SW480 (cell line): ENCODE results near the gene SLFN11.
"Not testable (repeated sequence)": the region's sequence is repeated elsewhere in the genome, so short reads cannot be mapped to it uniquely, and the experiment has no call there.

Experiments used
- DNase-seq: peaks from one replicate; pipeline ENCODE4 v3.0.0-alpha.2; 2016; ENCODE audit warnings: low spot score

Gene SLFN11

GRCh38 chr17:35352284-35352683 lies 21.1 kb downstream of the SLFN11 start:
- no peak for DNase-seq

- no peak for DNase-seq
These were observed 22.9 kb downstream of the SLFN11 start for GRCh38 chr17:35350493-35350892.

GRCh38 chr17:35345926-35346771 lies 27.3 kb downstream of the SLFN11 start:
- DNase-seq: no peak

- DNase-seq: no peak
These were observed 27.9 kb downstream of the SLFN11 start for GRCh38 chr17:35345445-35345925.

- DNase-seq: no peak
These were observed 29.2 kb downstream of the SLFN11 start for GRCh38 chr17:35344262-35344661.

- no peak for DNase-seq
These were observed 31.1 kb downstream of the SLFN11 start for GRCh38 chr17:35342276-35342675.

GRCh38 chr17:35341411-35341992 lies 31.9 kb downstream of the SLFN11 start:
- no peak for DNase-seq

- DNase-seq: no peak
These were observed 35.2 kb downstream of the SLFN11 start for GRCh38 chr17:35338230-35338629.

- DNase-seq: no peak
These were observed 36.1 kb downstream of the SLFN11 start for GRCh38 chr17:35337364-35337763.

GRCh38 chr17:35333578-35333977 lies 39.8 kb downstream of the SLFN11 start:
- DNase-seq: not testable (repeated sequence)

- no peak for DNase-seq
These were observed 50.7 kb downstream of the SLFN11 start for GRCh38 chr17:35322749-35323148.

- DNase-seq: no peak
These were observed 57.5 kb downstream of the SLFN11 start for GRCh38 chr17:35315971-35316370.

GRCh38 chr17:35315283-35315682 lies 58.1 kb downstream of the SLFN11 start:
- peak; percentile 40 for DNase-seq

GRCh38 chr17:35314415-35315216 lies 58.8 kb downstream of the SLFN11 start:
- DNase-seq: no peak

- DNase-seq: no peak
These were observed 59.5 kb downstream of the SLFN11 start for GRCh38 chr17:35313875-35314409.

- peak; percentile 73 for DNase-seq
These were observed 60.4 kb downstream of the SLFN11 start for GRCh38 chr17:35312790-35313711.

GRCh38 chr17:35312346-35312745 lies 61.1 kb downstream of the SLFN11 start:
- no peak for DNase-seq

- DNase-seq: not testable (repeated sequence)
These were observed 64.1 kb downstream of the SLFN11 start for GRCh38 chr17:35309345-35309744.
